Measurements from ENCODE around the gene TBXA2R.

The TBXA2R gene

GRCh38 chr19:3550947-3551791 is 55.5 kb downstream of the TBXA2R start:
- DNase-seq: no peak

GRCh38 chr19:3549816-3550215 is 56.9 kb downstream of the TBXA2R start:
- DNase-seq: no peak

GRCh38 chr19:3548606-3549005 is 58.1 kb downstream of the TBXA2R start:
- DNase-seq: no peak

- no peak for DNase-seq
Observed at GRCh38 chr19:3547767-3548282, 58.9 kb downstream of the TBXA2R start.

- no peak for DNase-seq
Observed at GRCh38 chr19:3547301-3547731, 59.4 kb downstream of the TBXA2R start.

- no peak for DNase-seq
Observed at GRCh38 chr19:3546119-3546518, 60.6 kb downstream of the TBXA2R start.

- no peak for DNase-seq
Observed at GRCh38 chr19:3545669-3546034, 61.0 kb downstream of the TBXA2R start.

GRCh38 chr19:3544742-3545668 is 61.7 kb downstream of the TBXA2R start:
- DNase-seq: peak; percentile 11

All from NCI-H2029 treated with DMSO at 0.1 percent for 48 hours (cell line).